KMS-11 (cell line): ENCODE results near the gene SNAPIN.
"Not testable (repeated sequence)": the region's sequence is repeated elsewhere in the genome, so short reads cannot be mapped to it uniquely, and the experiment has no call there.

Experiments used
- H2AFZ ChIP-seq: fragments of 200-600 bp; sonication (generic); 2 replicates; pipeline ENCODE4 v1.6.1; 2016; ENCODE audit warnings: antibody characterized with exemption, mixed run types, low read depth
- H3K27ac ChIP-seq: fragments of 200-600 bp; sonication (generic); 2 replicates; pipeline ENCODE4 v1.6.1; 2016; ENCODE audit warnings: mild to moderate bottlenecking, mixed run types
- H3K27me3 ChIP-seq: fragments of 200-600 bp; sonication (generic); 2 replicates; pipeline ENCODE4 v1.6.1; 2017; ENCODE audit warnings: mild to moderate bottlenecking, low read depth, mixed run types, moderate library complexity; ENCODE audit not compliant: insufficient read depth
- H3K36me3 ChIP-seq: fragments of 200-600 bp; sonication (generic); 2 replicates; pipeline ENCODE4 v1.6.1; 2017; ENCODE audit warnings: mild to moderate bottlenecking, mixed run types; ENCODE audit not compliant: insufficient read depth
- H3K4me1 ChIP-seq: fragments of 200-600 bp; sonication (generic); 2 replicates; pipeline ENCODE4 v1.6.1; 2016; ENCODE audit warnings: mild to moderate bottlenecking, low read depth, mixed run types; ENCODE audit not compliant: poor library complexity, severe bottlenecking
- H3K4me2 ChIP-seq: fragments of 200-600 bp; sonication (generic); 2 replicates; pipeline ENCODE4 v1.7.0; 2016; ENCODE audit warnings: mild to moderate bottlenecking, mixed run types
- H3K4me3 ChIP-seq: fragments of 200-600 bp; sonication (generic); IDR thresholded peaks from 2 replicates; pipeline ENCODE4 v1.6.1; 2017; ENCODE audit warnings: low read depth, low read length, mixed read lengths; ENCODE audit not compliant: insufficient read depth
- H3K79me2 ChIP-seq: fragments of 200-600 bp; sonication (generic); 2 replicates; pipeline ENCODE4 v1.6.1; 2016; ENCODE audit warnings: low read depth, mixed run types; ENCODE audit not compliant: insufficient read depth
- H3K9ac ChIP-seq: fragments of 200-600 bp; sonication (generic); 2 replicates; pipeline ENCODE4 v1.6.1; 2016; ENCODE audit warnings: mild to moderate bottlenecking, mixed run types
- H4K20me1 ChIP-seq: fragments of 200-600 bp; sonication (generic); 2 replicates; pipeline ENCODE4 v1.6.1; 2016; ENCODE audit warnings: mild to moderate bottlenecking, mixed run types; ENCODE audit not compliant: insufficient read depth
- CTCF ChIP-seq: fragments of 200-600 bp; sonication (generic); conservative IDR thresholded peaks from 2 replicates; pipeline ENCODE4 v1.6.1; 2017; ENCODE audit warnings: low read depth, mild to moderate bottlenecking, antibody characterized with exemption, low read length, moderate library complexity, mixed read lengths

SNAPIN gene

GRCh38 chr1:153670257-153670858, 11.9 kb downstream of the SNAPIN start:
- Histone ChIP-seq H2AFZ (peak overlapping the region; percentile 38), H3K36me3 (peaks cover 43% of the 10 kb centered on the region), H3K4me2 (peak overlapping the region; percentile 79), H3K27ac (peak overlapping the region; percentile 57), H3K9ac (peak overlapping the region; percentile 81), H3K4me3 (peak overlapping the region; percentile 99), H4K20me1 (no peaks in the 10 kb centered on the region), H3K4me1 (peaks cover 47% of the 10 kb centered on the region), H3K79me2 (peaks cover 48% of the 10 kb centered on the region), H3K27me3 (no peaks in the 10 kb centered on the region)
- no peak for TF ChIP-seq CTCF

- Histone ChIP-seq H3K9ac (peak within 1 kb of the TSS; percentile 81), H3K27me3 (no peaks in the 10 kb centered on the region), H3K36me3 (peaks cover 37% of the 10 kb centered on the region), H3K4me1 (peaks cover 41% of the 10 kb centered on the region), H3K4me2 (peak within 1 kb of the TSS; percentile 79), H4K20me1 (no peaks in the 10 kb centered on the region), H3K79me2 (peaks cover 48% of the 10 kb centered on the region), H2AFZ (peak within 1 kb of the TSS; percentile 97), H3K4me3 (peak within 1 kb of the TSS; percentile 99), H3K27ac (peak within 1 kb of the TSS; percentile 83)
- peak; percentile 85 for TF ChIP-seq CTCF
These were observed 12.5 kb downstream of the SNAPIN start, which contains the start of gene ILF2 for GRCh38 chr1:153670859-153671627. ILF2 (minus strand) TSS chr1:153670993; CDS start chr1:153670922, 71 bp downstream.

DNA sequence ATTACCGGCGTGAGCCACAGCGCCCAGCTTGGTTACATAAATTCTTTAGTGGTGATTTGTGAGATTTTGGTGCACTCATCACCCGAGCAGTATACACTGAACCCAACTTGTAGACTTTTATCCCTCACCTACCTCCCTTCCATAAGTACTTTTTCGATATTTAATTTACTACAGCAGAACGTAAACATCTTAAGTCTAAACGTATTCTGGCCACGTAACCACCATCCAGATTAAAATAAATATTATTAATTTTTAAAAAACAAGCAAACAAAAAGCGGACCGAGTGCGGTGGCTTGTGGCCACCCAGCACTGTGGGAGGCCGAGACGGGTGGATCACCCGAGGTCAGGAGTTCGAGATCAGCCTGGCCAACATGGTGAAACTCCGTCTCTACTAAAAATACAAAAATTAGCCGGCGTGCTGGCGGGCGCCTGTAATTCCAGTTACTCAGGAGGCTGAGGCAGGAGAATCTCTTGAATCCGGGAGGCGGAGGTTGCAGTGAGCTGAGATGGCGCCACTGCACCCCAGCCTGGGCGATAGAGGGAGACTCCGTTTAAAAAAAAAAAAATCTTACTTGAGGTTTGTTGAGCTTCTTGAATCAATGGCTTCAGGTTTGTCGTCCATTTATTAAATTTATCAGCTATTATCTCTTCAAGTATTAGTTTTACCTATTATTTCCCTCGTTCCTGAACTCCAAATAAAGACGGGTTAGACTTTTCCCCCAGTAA, 13.3 kb downstream of the SNAPIN start:
- not testable (repeated sequence) for H3K27me3 ChIP-seq, H4K20me1 ChIP-seq
- peak overlapping the region; percentile 97 for H3K4me3 ChIP-seq
- peaks cover 40% of the 10 kb centered on the region for H3K79me2 ChIP-seq
- H3K4me1 ChIP-seq = peaks cover 34% of the 10 kb centered on the region
- peak overlapping the region; percentile 83 for H3K27ac ChIP-seq
- H3K4me2 ChIP-seq = peak overlapping the region; percentile 53
- H2AFZ ChIP-seq = peak overlapping the region; percentile 97
- H3K36me3 ChIP-seq = peaks cover 30% of the 10 kb centered on the region
- TF ChIP-seq CTCF = 0 out of 2 replicates have a peak, but pooled peaks have one; percentile 29
- peak overlapping the region; percentile 77 for H3K9ac ChIP-seq

DNA sequence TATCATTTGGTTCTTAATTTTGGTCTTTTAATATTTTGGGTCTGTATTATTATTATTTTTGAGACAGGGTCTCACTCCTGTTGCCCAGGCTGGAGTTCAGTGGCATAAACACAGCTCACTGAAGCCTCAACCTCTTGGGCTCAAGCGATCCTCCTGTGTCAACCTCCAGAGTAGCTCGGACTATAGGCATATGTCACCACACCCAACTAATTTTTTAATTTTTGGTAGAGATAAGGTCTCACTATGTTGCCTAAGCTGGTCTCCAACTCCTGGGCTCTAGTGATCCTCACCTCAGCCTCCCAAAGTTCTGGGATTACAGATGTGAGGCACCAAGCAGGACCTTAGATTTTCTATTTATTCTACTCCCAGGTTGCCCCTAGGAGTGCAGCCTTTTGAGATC, 15.0 kb downstream of the SNAPIN start:
- Histone ChIP-seq H3K36me3 (peaks cover 13% of the 10 kb centered on the region; the same call in 1 of the 2 replicates), H2AFZ (no peak overlapping the region), H3K79me2 (peaks cover 23% of the 10 kb centered on the region), H3K4me3 (no peak overlapping the region), H3K4me2 (no peak overlapping the region; the same call in 1 of the 2 replicates), H3K4me1 (peaks cover 33% of the 10 kb centered on the region), H3K27me3 (peaks cover 8% of the 10 kb centered on the region), H4K20me1 (no peaks in the 10 kb centered on the region), H3K9ac (no peak overlapping the region), H3K27ac (no peak overlapping the region)
- TF ChIP-seq CTCF = no peak
